ENCODE results near the gene GIPC2. TPM values are rescaled to one million over a fixed set of nuclear protein-coding genes. Genes with fewer than 3 reads are reported as not detected.

GIPC2 gene
- total RNA-seq, 2 donors from 2014 or later, result 0.79 to 2.1 TPM

DNA sequence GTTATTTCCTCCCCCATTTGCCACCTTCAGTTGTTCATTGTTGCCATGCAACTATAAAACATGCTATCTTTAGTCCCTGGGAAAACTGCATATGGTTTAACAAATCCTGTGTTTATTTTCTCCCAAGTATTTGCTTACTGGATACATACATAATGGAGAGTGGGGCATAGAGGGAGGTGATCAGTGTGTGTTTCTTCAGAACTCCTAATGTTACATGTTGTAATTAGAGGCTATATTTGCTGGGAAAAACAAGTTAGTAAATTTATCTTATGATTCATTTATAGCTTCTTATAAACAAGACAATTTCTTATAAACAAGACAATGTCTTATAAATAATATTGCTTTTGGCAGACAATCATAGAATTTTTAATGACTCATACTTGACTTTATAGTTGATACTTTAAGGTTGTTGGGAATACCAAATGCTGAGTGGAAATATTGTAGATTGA is 7.3 kb upstream of the GIPC2 start:
- H3K27ac Mint-ChIP-seq, result no peak overlapping the region
- no peak for TF ChIP-seq CTCF (conservative IDR thresholded peaks at IDR 0.05)
- H3K4me3 Mint-ChIP-seq, result no peak overlapping the region
- no peak overlapping the region for H3K4me3 ChIP-seq (ENCODE audit: low read length)
- peaks cover 10% of the 10 kb centered on the region for H3K27me3 ChIP-seq (ENCODE audit: control insufficient read depth, insufficient read depth, low read length, poor library complexity, severe bottlenecking)
- peaks cover 11% of the 10 kb centered on the region for H3K27me3 Mint-ChIP-seq (ENCODE audit: insufficient read depth)
- H3K4me1 ChIP-seq (ENCODE audit: control insufficient read depth, insufficient read depth, low read length), result no peaks in the 10 kb centered on the region
- no peaks in the 10 kb centered on the region for H3K9me3 ChIP-seq (ENCODE audit: control insufficient read depth, low read length)
- no peaks in the 10 kb centered on the region for H3K36me3 ChIP-seq (ENCODE audit: control insufficient read depth, insufficient read depth, low read length)
- no peaks in the 10 kb centered on the region for H3K9me3 Mint-ChIP-seq
- DNase-seq, result no peak
- H3K4me1 Mint-ChIP-seq, result no peaks in the 10 kb centered on the region
- H3K36me3 Mint-ChIP-seq (ENCODE audit: low read depth), result no peaks in the 10 kb centered on the region
- no peak overlapping the region for H3K9ac ChIP-seq (ENCODE audit: extremely low read depth, low read length, poor library complexity, severe bottlenecking)
- H3K27ac ChIP-seq (ENCODE audit: low read depth, low read length), result no peak overlapping the region

DNA sequence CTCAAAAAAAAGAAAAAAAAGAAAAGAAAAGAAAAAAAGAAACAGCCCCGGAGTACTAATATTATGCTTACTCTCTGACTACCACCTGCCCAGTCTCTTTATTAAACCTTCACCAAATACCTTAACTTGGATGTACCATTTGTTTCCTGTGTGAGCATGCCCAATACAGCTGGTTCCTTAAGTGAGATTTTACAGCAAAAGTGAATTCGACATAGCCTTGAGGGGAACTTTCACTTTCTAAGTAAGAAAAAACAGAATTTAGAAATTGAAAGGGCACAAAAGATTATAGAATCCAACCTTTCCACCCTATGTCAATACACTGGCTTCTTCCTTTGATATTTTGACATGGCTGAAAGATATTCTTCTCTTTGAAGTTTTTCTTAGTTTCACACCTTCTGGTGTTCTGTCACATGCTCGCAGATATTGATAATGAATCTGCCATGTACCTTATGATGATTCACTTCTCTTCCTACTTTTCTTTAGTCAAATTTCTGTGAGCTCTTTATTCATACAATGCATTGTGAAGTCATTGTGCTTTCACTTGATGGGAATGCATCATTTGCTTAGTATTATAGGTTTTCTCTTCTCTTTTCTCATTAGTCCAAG is 5.2 kb upstream of the GIPC2 start:
- Histone ChIP-seq H3K27me3 (ENCODE audit: control insufficient read depth, insufficient read depth, low read length, poor library complexity, severe bottlenecking) (peaks cover 31% of the 10 kb centered on the region), H3K9ac (ENCODE audit: extremely low read depth, low read length, poor library complexity, severe bottlenecking) (no peak overlapping the region), H3K4me3 (ENCODE audit: low read length) (no peak overlapping the region), H3K9me3 (ENCODE audit: control insufficient read depth, low read length) (no peaks in the 10 kb centered on the region), H3K4me1 (ENCODE audit: control insufficient read depth, insufficient read depth, low read length) (no peaks in the 10 kb centered on the region), H3K27ac (ENCODE audit: low read depth, low read length) (no peak overlapping the region), H3K36me3 (ENCODE audit: control insufficient read depth, insufficient read depth, low read length) (no peaks in the 10 kb centered on the region)
- H3K36me3 Mint-ChIP-seq (ENCODE audit: low read depth), result no peaks in the 10 kb centered on the region
- peaks cover 31% of the 10 kb centered on the region for H3K27me3 Mint-ChIP-seq (ENCODE audit: insufficient read depth)
- no peak for DNase-seq
- no peaks in the 10 kb centered on the region for H3K9me3 Mint-ChIP-seq
- TF ChIP-seq CTCF (conservative IDR thresholded peaks at IDR 0.05), result no peak
- H3K27ac Mint-ChIP-seq, result no peak overlapping the region
- H3K4me1 Mint-ChIP-seq, result peaks cover 5% of the 10 kb centered on the region
- H3K4me3 Mint-ChIP-seq, result no peak overlapping the region
- 95 to 100% methylated on average over 1 to 3 of the region's 3 CpGs for WGBS, 2 experiments (ENCODE audit: insufficient coverage in 1 of 2, insufficient read length in 1 of 2)

GRCh38 chr1:78043436-78043835 is 2.3 kb upstream of the GIPC2 start:
- peaks cover 51% of the 10 kb centered on the region for H3K27me3 Mint-ChIP-seq (ENCODE audit: insufficient read depth)
- no peak overlapping the region for H3K27ac ChIP-seq (ENCODE audit: low read depth, low read length)
- no peak for DNase-seq
- WGBS, 2 experiments (ENCODE audit: insufficient coverage in 1 of 2, insufficient read length in 1 of 2), result 91 to 96% methylated on average over 3 of the region's 3 CpGs
- no peak overlapping the region for H3K4me3 Mint-ChIP-seq
- H3K9me3 ChIP-seq (ENCODE audit: control insufficient read depth, low read length), result no peaks in the 10 kb centered on the region
- H3K4me1 Mint-ChIP-seq, result peaks cover 18% of the 10 kb centered on the region
- H3K9ac ChIP-seq (ENCODE audit: extremely low read depth, low read length, poor library complexity, severe bottlenecking), result no peak overlapping the region
- no peaks in the 10 kb centered on the region for H3K9me3 Mint-ChIP-seq
- H3K27me3 ChIP-seq (ENCODE audit: control insufficient read depth, insufficient read depth, low read length, poor library complexity, severe bottlenecking), result peaks cover 59% of the 10 kb centered on the region
- H3K27ac Mint-ChIP-seq, result no peak overlapping the region
- TF ChIP-seq CTCF (conservative IDR thresholded peaks at IDR 0.05), result no peak
- no peak overlapping the region for H3K4me3 ChIP-seq (ENCODE audit: low read length)
- H3K4me1 ChIP-seq (ENCODE audit: control insufficient read depth, insufficient read depth, low read length), result no peaks in the 10 kb centered on the region
- no peaks in the 10 kb centered on the region for H3K36me3 ChIP-seq (ENCODE audit: control insufficient read depth, insufficient read depth, low read length)
- H3K36me3 Mint-ChIP-seq (ENCODE audit: low read depth), result no peaks in the 10 kb centered on the region

All from endodermal cell (in vitro differentiated cells).